OCI-M2 (cell line): ENCODE data around the gene GNAS.
"Not testable (repeated sequence)": the region's sequence is repeated elsewhere in the genome, so short reads cannot be mapped to it uniquely, and the experiment has no call there.

Experiments used
- DNase-seq: peaks from one replicate; lab custom pipeline; 2025; ENCODE audit not compliant: unreplicated experiment; lab: John Stamatoyannopoulos, UW

The GNAS gene

GRCh38 chr20:58852543-58853271 is at the start of gene GNAS:
Gene GNAS (plus strand): TSS chr20:58852716.
- DNase-seq: no peak

- DNase-seq: no peak
Observed at GRCh38 chr20:58803533-58803932, 49.0 kb upstream of the GNAS start.

- no peak for DNase-seq
Observed at GRCh38 chr20:58807801-58808200, 44.7 kb upstream of the GNAS start.

DNA sequence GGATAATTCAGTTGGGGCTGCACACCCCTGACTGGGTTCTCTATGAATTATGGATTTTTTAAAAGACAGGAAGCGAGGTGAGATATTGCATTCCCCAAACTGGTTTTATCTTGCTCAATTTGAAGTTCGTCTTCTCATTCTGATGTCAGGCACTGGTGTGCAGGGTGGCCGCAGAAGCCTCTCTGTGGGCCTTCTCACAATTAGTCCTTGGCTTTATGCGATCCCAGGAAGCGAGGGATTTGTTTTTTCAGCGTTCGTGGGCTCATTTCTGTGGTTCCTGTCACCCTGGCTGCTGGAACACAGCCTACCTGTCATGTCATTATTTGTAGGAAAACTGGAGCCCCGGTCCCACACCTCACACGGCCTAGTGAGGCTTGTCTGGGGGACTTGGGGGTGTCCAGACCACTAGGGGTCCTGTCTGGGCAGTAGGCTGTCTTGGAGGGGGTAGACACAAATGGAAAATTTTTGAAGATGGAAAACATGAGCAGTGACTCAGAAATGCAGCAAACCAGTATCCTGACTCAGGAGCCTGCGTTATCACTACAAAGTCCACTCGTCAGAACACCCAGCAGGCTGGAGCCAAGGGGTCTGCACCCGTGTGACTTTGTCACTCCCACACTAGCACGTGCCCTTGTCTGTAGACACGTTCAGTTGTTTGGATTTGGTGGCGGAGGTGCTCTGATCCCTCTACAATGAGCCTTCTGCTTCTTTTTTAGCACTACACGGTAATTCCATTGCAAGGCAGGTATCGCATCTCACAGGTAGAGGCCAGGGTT is 44.1 kb upstream of the GNAS start:
- no peak for DNase-seq

- no peak for DNase-seq
Observed at GRCh38 chr20:58810116-58810878, 42.2 kb upstream of the GNAS start.

- DNase-seq: no peak
Observed at GRCh38 chr20:58810879-58811250, 41.7 kb upstream of the GNAS start.

DNA sequence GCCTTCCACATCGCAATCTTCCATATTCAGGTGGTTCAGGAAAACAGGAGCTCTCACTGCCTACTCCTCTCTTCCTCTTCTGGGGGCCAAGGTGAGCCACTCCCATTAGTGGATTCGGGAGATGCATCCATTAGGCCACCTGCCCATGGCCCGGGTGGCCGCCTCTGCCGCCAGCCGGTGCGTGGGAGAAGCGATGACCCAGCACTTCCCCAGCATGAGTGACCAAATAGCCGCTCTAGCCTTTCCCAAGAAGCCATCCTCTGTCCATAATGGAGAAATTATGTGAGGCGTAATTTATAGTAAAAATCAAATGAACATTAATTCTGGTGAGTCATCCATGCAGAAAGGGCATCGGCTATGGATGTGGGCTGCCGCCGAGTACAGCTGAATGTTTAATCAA is 41.2 kb upstream of the GNAS start:
- DNase-seq: no peak

DNA sequence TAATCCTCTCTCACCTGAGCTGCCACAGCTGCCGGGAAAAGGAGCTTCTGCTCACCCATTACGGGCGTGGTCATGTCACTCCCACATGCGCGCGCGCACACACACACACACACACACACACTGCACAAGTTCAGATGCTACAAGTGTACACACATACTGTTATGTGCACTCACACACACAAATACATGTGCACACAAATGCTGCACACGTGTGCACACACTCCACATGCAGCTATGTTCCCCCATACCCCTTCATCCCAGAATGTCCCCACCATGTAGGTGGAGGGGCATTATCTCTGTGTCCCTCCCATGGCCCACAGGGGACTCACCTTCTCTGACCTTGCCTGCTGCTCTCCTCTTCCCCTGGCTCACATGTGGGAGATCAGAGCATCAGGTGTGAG is 39.1 kb upstream of the GNAS start:
- no peak for DNase-seq

DNA sequence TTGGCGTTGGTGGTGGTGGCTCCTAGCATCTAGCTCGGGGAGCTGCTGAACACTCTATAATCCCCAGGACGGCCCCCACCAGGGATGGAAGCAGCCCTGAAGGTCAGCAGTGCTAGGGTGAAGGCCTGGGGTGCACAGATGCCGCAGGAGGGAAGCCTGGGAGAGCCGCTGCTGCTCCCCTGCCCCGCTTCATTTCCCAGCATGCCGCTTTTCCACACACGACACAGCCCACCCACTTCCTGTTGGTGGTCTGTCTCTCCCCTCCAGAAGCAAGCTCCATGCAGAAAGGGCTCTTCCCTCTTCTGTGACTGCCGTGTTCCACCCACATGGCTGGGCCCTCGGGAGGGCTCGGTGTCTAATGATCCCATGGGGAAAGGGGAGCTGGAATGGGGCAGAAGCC is 37.1 kb upstream of the GNAS start:
- DNase-seq: no peak

DNA sequence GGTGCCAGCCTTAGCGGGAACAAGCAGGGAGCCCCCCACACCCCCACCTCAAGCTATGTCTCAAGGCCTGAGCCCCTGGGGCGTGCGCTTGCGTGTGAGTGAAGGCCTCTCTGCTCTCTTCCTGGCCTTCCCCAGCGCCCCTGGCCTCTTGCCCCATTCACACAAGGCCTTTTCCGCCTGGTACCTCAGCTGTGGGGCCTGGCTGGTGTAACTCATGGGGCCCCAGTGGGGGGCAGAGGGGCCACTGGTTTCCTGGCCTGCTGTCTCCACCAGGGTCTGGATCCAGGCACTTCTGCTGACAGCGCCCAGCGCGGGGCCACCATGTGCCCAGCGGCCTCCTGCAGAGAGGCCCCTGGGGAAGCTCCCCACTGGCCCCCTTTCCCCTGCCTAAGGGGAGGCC is 36.5 kb upstream of the GNAS start:
- DNase-seq: no peak

- DNase-seq: no peak
Observed at GRCh38 chr20:58816957-58817651, 35.4 kb upstream of the GNAS start.

GRCh38 chr20:58817748-58818147 is 34.8 kb upstream of the GNAS start:
- no peak for DNase-seq

DNA sequence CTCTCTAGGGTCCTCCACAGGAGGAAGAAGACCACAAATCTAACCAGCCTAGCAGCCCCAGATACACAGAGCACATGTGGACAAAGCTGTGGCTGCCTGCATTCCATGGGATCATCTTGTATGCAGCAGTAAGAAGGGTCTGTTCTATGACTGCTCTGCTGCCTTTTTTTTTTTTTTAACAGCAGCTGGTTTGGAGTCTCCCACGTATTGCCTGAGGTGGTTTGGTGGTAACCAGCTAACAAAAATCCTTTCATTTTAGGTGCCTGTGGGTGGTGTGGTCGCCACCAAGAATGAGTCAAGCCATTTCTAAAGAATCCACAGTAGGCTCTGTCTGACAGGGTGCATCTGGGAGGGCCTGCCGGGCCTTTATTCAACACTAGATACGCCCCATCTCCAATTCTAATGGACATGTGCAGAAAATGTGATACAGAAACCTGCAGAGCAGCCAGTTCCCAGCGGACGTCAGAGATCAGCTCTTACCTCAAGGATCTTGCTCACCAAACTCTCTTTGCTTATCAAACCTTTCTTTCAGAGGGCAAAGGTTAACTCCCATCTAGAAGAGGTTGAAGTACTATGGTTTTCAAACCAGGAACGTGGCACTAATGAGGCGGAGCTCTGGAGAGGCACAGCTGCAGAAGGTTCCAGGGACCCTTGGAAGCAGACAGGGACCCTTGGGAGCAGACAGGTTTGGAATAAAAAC is 33.8 kb upstream of the GNAS start:
- no peak for DNase-seq

- DNase-seq: no peak
Observed at GRCh38 chr20:58819921-58820320, 32.6 kb upstream of the GNAS start.

DNA sequence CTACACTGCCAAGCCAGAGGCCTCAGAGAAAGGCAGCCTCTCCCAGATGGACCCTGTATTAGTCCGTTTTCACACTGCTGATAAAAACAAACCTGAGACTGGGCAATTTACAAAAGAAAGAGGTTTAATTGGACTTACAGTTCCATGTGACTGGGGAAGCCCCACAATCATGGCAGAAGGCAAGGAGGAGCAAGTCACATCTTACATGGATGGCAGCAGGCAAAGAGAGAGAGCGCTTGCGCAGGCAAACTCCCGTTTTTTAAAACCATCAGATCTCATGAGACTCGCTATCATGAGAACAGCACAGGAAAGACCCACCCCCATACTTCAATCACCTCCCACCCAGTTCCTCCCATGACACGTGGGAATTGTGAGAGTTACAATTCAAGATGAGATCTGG is 32.0 kb upstream of the GNAS start:
- DNase-seq: not testable (repeated sequence)

DNA sequence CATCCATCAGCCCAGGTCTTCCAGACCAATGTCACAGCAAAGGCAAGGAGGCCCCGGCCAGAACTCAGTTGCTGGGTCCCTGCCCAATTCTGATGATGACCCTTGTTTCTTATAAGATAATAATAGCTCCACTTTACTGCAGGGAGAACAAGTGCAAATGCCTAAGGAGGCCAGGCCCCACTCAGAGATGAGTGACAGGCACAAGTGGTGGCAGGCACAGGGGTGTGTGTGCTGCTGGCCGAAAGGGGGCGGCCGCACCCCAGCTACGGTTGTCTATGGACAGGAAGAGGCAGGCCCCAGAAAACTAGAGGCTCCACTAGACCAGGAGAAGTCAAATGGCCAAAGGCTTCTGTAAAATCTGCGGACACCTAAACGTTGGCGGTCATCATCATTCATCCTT is 30.4 kb upstream of the GNAS start:
- no peak for DNase-seq

DNA sequence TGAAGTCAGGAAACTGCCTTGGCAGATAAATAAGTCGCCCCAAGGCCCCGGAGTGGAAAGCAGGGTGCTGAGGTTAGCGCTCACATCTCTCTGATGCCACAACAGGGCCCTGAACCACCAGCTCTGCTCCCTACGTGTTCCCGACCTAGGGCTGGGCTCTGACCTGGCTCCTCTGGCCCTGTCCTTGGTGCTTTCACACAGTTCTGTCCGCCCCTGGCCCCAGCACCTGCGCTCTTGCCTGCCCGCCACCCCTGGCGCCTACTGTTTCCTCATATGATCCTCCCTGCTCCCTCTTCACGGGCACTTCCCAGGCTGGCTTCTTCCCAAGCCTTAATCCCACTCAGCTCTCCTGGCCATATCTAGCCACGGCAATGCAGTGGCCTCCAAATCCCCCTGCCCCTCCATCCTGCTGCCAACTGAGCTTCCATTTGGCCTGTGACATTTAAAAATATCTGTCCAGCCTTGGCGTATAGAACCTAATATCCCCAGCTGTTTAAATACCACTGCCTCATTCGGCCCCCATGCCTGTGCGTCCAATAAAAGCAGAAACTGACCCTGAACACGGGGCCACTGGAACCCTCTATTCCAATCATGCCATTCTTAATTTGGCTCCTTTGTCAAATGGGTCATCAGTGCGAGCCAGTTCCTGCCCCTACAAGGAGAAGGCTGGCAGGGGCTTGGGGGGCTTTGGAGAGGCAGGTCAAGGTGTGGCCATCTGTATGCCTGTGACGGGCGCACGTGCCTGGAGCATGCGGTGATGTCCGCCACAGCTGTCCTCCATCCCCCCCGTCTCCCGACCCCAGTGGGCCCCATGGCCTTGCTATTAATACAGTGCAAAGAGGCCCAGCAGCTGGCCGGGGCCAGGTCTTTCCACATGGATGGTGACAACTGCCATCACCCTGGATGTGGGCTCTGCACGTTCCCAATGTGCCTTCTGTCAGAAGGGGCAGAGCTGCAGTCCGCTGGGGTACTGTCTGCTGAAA is 29.5 kb upstream of the GNAS start:
- no peak for DNase-seq

DNA sequence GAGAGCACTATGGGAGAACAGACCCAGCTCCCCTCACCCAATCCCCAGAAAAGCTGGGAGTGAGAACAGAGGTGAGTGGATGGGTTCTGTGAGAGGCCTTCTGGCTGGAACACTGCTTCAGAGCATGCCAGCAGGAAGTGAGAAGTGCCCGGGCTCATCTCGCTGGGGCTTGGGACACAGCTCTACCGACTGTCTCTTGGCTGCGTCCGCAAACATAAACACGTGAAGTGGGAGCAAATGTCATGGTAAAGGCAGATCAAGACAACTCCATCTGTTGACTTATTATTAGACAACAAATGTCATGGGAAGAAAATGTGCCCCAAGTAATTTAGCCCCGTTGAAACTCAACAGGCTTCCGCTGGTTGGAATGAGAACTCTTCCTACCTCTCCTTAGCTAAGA is 27.7 kb upstream of the GNAS start:
- no peak for DNase-seq

- no peak for DNase-seq
Observed at GRCh38 chr20:58825450-58825849, 27.1 kb upstream of the GNAS start.

GRCh38 chr20:58826271-58826670 is 26.2 kb upstream of the GNAS start:
- DNase-seq: no peak
